EL (cell line): ENCODE results near the gene NFKBIE.
"Not testable (repeated sequence)": the region's sequence is repeated elsewhere in the genome, so short reads cannot be mapped to it uniquely, and the experiment has no call there.

Source experiments
- DNase-seq: peaks from one replicate; pipeline ENCODE4 v3.0.0-alpha.2; 2016

The NFKBIE gene

GRCh38 chr6:44265007-44265721 lies at the start of gene NFKBIE:
Gene NFKBIE (minus strand): TSS chr6:44265551. CDS start chr6:44265346, 205 bp downstream.
- DNase-seq, result peak; percentile 94

GRCh38 chr6:44314657-44315056 lies 49.3 kb upstream of the NFKBIE start:
- not testable (repeated sequence) for DNase-seq

GRCh38 chr6:44312901-44313788 lies 47.8 kb upstream of the NFKBIE start, which contains the start of gene AARS2:
Gene AARS2 (minus strand): TSS chr6:44313347. CDS start chr6:44313323, 24 bp downstream.
- peak; percentile 82 for DNase-seq

- no peak for DNase-seq
Measured at GRCh38 chr6:44311767-44312166, 46.4 kb upstream of the NFKBIE start.

GRCh38 chr6:44311304-44311703 lies 46.0 kb upstream of the NFKBIE start:
- no peak for DNase-seq

- no peak for DNase-seq
Measured at GRCh38 chr6:44310241-44310640, 44.9 kb upstream of the NFKBIE start.

- DNase-seq, result no peak
Measured at GRCh38 chr6:44309631-44310030, 44.3 kb upstream of the NFKBIE start.

- DNase-seq, result peak; percentile 52
Measured at GRCh38 chr6:44309092-44309491, 43.7 kb upstream of the NFKBIE start.

GRCh38 chr6:44307217-44307616 lies 41.9 kb upstream of the NFKBIE start:
- no peak for DNase-seq

GRCh38 chr6:44306710-44307109 lies 41.4 kb upstream of the NFKBIE start:
- DNase-seq, result no peak

GRCh38 chr6:44305200-44305725 lies 39.9 kb upstream of the NFKBIE start:
- DNase-seq, result no peak

GRCh38 chr6:44304282-44305199 lies 39.2 kb upstream of the NFKBIE start:
- DNase-seq, result peak; percentile 41

- no peak for DNase-seq
Measured at GRCh38 chr6:44303842-44304241, 38.5 kb upstream of the NFKBIE start.

- no peak for DNase-seq
Measured at GRCh38 chr6:44302856-44303255, 37.5 kb upstream of the NFKBIE start.

GRCh38 chr6:44301782-44302564 lies 36.6 kb upstream of the NFKBIE start:
- DNase-seq, result no peak

- no peak for DNase-seq
Measured at GRCh38 chr6:44301106-44301505, 35.8 kb upstream of the NFKBIE start.

- no peak for DNase-seq
Measured at GRCh38 chr6:44300292-44300823, 35.0 kb upstream of the NFKBIE start.

- DNase-seq, result no peak
Measured at GRCh38 chr6:44298864-44299263, 33.5 kb upstream of the NFKBIE start.

- no peak for DNase-seq
Measured at GRCh38 chr6:44298055-44298803, 32.9 kb upstream of the NFKBIE start.
